Loucy (cell line): ENCODE data around the gene EHF.

Source experiments
- H2AFZ ChIP-seq: fragments of 200-600 bp; sonication (generic); 2 replicates; pipeline ENCODE4 v1.6.0; 2016; ENCODE audit warnings: antibody characterized with exemption, mild to moderate bottlenecking, low read length, moderate library complexity
- H3F3A ChIP-seq: fragments of 200-600 bp; 2 replicates; pipeline ENCODE4 v1.6.0; 2016; ENCODE audit warnings: antibody characterized with exemption, low read depth, mild to moderate bottlenecking
- H3K27me3 ChIP-seq: fragments of 200-600 bp; sonication (generic); 2 replicates; pipeline ENCODE4 v1.6.1; 2014; ENCODE audit warnings: low read length, mild to moderate bottlenecking; ENCODE audit not compliant: insufficient read depth, poor library complexity, severe bottlenecking
- H3K36me3 ChIP-seq: fragments of 200-600 bp; sonication (generic); 2 replicates; pipeline ENCODE4 v1.6.1; 2016; ENCODE audit warnings: low read length; ENCODE audit not compliant: insufficient read depth
- H3K4me1 ChIP-seq: fragments of 200-600 bp; sonication (generic); 2 replicates; pipeline ENCODE4 v1.5.1; 2014; ENCODE audit warnings: low read length, mild to moderate bottlenecking; ENCODE audit not compliant: insufficient read depth, poor library complexity, severe bottlenecking
- H3K4me2 ChIP-seq: fragments of 200-600 bp; sonication (generic); 2 replicates; pipeline ENCODE4 v1.6.0; 2014; ENCODE audit warnings: antibody characterized with exemption, low read length, low read depth, mild to moderate bottlenecking; ENCODE audit not compliant: poor library complexity, severe bottlenecking
- H3K4me3 ChIP-seq: fragments of 200-600 bp; sonication (generic); 2 replicates; pipeline ENCODE4 v1.5.1; 2014; ENCODE audit warnings: low read length, mild to moderate bottlenecking, mixed read lengths; ENCODE audit not compliant: poor library complexity, severe bottlenecking
- H3K79me2 ChIP-seq: fragments of 200-600 bp; sonication (generic); 2 replicates; pipeline ENCODE4 v1.6.1; 2014; ENCODE audit warnings: low read length; ENCODE audit not compliant: insufficient read depth
- H3K9ac ChIP-seq: fragments of 200-600 bp; sonication (generic); 2 replicates; pipeline ENCODE4 v1.6.0; 2014; ENCODE audit warnings: mild to moderate bottlenecking, low read depth, low read length, moderate library complexity; ENCODE audit not compliant: poor library complexity, severe bottlenecking
- H3K9me2 ChIP-seq: fragments of 200-600 bp; sonication (generic); replicated peaks from 2 replicates; pipeline ENCODE4 v1.6.1; 2016; ENCODE audit warnings: low read depth, low read length, mixed read lengths
- H3K9me3 ChIP-seq: fragments of 200-600 bp; sonication (generic); 2 replicates; pipeline ENCODE4 v1.6.1; 2014; ENCODE audit warnings: mild to moderate bottlenecking, antibody characterized with exemption, low read length, low read depth; ENCODE audit not compliant: insufficient read depth
- H4K20me1 ChIP-seq: fragments of 200-600 bp; sonication (generic); 2 replicates; pipeline ENCODE4 v1.6.0; 2014; ENCODE audit warnings: antibody characterized with exemption, low read length, mild to moderate bottlenecking; ENCODE audit not compliant: insufficient read depth, poor library complexity, severe bottlenecking
- EZH2phosphoT487 ChIP-seq: fragments of 200-600 bp; IDR thresholded peaks from 2 replicates; pipeline ENCODE4 v1.6.1; 2018; ENCODE audit warnings: antibody characterized with exemption, mild to moderate bottlenecking, moderate library complexity, borderline replicate concordance
- TF ChIP-seq, protein P1 (sequence below): fragments of 200-600 bp; sonication (generic); conservative IDR thresholded peaks from 2 replicates; pipeline ENCODE4 v1.5.1; 2014; ENCODE audit warnings: mild to moderate bottlenecking, antibody characterized with exemption, low read length

The EHF gene

DNA sequence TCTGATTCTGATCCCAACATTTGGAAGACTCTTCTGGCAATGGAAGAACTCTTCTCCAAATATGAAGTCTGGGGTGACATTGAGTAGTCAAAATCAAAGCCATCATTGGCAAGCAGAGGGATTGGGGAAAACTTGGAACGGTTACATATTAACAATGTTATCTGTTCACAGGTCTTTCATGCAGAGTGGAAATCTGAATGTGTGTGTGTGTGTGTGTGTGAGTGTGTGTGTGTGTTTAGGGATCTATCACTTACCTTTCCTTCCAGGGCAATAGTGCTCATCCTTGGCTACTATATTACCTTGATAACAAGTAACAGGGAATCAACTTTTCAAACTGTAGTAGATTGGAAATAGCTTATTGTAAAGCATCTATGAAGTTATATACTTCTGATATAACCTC is 55.3 kb downstream of the EHF start:
- Histone ChIP-seq H3K79me2 (no peaks in the 10 kb centered on the region), H3K27me3 (no peaks in the 10 kb centered on the region), H3K4me2 (no peak overlapping the region), H4K20me1 (no peaks in the 10 kb centered on the region), H3K36me3 (no peaks in the 10 kb centered on the region), H2AFZ (no peak overlapping the region), H3K9me2 (no peaks in the 10 kb centered on the region), H3K4me3 (no peak overlapping the region), H3K4me1 (no peaks in the 10 kb centered on the region), H3K9me3 (no peaks in the 10 kb centered on the region), H3F3A (no peaks in the 10 kb centered on the region), H3K9ac (no peak overlapping the region)
- TF ChIP-seq, protein P1, sequence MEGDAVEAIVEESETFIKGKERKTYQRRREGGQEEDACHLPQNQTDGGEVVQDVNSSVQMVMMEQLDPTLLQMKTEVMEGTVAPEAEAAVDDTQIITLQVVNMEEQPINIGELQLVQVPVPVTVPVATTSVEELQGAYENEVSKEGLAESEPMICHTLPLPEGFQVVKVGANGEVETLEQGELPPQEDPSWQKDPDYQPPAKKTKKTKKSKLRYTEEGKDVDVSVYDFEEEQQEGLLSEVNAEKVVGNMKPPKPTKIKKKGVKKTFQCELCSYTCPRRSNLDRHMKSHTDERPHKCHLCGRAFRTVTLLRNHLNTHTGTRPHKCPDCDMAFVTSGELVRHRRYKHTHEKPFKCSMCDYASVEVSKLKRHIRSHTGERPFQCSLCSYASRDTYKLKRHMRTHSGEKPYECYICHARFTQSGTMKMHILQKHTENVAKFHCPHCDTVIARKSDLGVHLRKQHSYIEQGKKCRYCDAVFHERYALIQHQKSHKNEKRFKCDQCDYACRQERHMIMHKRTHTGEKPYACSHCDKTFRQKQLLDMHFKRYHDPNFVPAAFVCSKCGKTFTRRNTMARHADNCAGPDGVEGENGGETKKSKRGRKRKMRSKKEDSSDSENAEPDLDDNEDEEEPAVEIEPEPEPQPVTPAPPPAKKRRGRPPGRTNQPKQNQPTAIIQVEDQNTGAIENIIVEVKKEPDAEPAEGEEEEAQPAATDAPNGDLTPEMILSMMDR: no peak
- TF ChIP-seq EZH2phosphoT487: no peak

DNA sequence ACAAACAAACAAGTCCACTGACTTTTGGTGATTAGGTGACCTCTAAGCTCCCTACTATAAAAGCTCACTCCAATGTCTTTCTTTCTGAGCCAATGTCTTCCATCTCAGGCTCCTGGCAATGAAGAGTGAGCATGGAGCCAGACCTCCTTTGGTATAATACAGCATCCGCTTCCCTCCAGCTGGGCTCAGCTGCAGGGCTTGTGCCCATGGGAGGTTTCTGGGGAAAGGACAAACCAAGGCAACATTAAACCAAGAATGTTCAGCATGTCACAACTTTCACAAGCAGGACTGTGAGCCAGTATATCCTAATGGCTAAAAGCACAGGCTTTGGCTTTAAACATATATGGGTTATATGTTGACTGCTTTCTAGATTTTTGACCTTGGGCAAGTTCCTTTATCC is 58.8 kb downstream of the EHF start:
- H3K79me2 ChIP-seq: no peaks in the 10 kb centered on the region

DNA sequence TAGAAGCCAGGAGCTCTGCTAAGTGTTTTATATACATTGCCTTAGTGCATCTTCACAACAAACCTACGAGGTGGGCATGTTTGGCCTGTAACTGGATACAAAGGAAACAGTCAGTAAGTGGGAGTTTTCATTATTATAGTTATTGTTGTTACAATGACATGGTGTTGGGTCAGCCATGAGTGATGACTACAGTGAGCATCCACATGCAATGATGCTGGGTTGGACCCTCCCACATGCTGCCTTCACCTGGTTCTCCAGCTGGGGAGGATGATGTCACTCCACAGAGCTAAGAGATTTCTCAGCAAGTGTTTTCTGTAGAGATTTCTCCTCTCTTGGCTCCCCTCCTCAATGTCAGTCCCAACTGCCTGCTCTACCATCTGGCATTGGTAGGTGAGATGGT is 59.3 kb downstream of the EHF start:
- H3K79me2 ChIP-seq: no peaks in the 10 kb centered on the region
- H3K4me1 ChIP-seq: no peaks in the 10 kb centered on the region
- TF ChIP-seq, protein P1: no peak
- no peak for TF ChIP-seq EZH2phosphoT487
- H4K20me1 ChIP-seq: no peaks in the 10 kb centered on the region
- H3F3A ChIP-seq: no peaks in the 10 kb centered on the region
- no peaks in the 10 kb centered on the region for H3K9me3 ChIP-seq
- no peak overlapping the region for H3K4me2 ChIP-seq
- H2AFZ ChIP-seq: no peak overlapping the region
- no peak overlapping the region for H3K4me3 ChIP-seq
- no peaks in the 10 kb centered on the region for H3K9me2 ChIP-seq
- no peak overlapping the region for H3K9ac ChIP-seq
- H3K27me3 ChIP-seq: no peaks in the 10 kb centered on the region
- H3K36me3 ChIP-seq: no peaks in the 10 kb centered on the region

More for the DNA sequence above, 58.8 kb downstream of the EHF start:
- H3K9me3 ChIP-seq: no peaks in the 10 kb centered on the region
- no peaks in the 10 kb centered on the region for H3K36me3 ChIP-seq
- H3K4me2 ChIP-seq: no peak overlapping the region
- no peaks in the 10 kb centered on the region for H3F3A ChIP-seq
- no peak overlapping the region for H3K4me3 ChIP-seq
- H2AFZ ChIP-seq: no peak overlapping the region
- H3K27me3 ChIP-seq: no peaks in the 10 kb centered on the region
- H3K4me1 ChIP-seq: no peaks in the 10 kb centered on the region
- no peaks in the 10 kb centered on the region for H4K20me1 ChIP-seq
- no peaks in the 10 kb centered on the region for H3K9me2 ChIP-seq
- TF ChIP-seq EZH2phosphoT487: no peak
- TF ChIP-seq, protein P1: no peak
- H3K9ac ChIP-seq: no peak overlapping the region
